Fibroblast of villous mesenchyme (primary cell): ENCODE measurements around the gene MEG3. TPM values are rescaled to one million over a fixed set of nuclear protein-coding genes. Genes with fewer than 3 reads are reported as not detected.

Source experiments
- DNase-seq: peaks from one replicate; pipeline ENCODE4 v3.0.0-alpha.2; 2010; ENCODE audit warnings: low read depth
- H3K4me3 ChIP-seq: 2 replicates; pipeline ENCODE4 v1.5.1; 2011; ENCODE audit warnings: low read depth, mild to moderate bottlenecking, low read length
- CTCF ChIP-seq: IDR thresholded peaks from 2 replicates; pipeline ENCODE4 v1.5.1; 2012; ENCODE audit warnings: low read depth, mild to moderate bottlenecking, low read length; ENCODE audit not compliant: insufficient read depth
- total RNA-seq: library from RNA; depleted of rRNA; stranded (reverse); fragments of >200 nt; gene quantifications from 2 replicates; pipeline ENCODE4 v1.2.3, GENCODE V29; 2012

MEG3 gene
- total RNA-seq, 1 donor, result 187 TPM

DNA sequence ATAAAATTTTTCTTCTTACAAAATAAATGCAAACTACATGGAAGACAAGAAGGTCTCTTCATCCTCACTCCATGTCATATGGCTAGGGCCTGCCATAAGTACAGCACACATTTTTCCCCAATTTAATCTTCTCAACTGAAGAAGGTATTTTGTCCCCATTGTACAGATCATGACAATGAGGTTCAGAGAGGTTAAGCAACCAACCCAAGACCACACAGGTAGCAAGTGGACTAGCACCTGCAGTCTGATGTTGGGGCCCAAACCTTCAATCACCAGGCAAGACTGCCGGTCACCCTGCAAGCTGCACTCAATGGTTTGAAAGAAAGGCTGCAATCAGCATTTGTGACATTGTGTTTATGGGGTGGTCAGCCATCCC, 6.5 kb upstream of the MEG3 start:
- no peak for TF ChIP-seq CTCF
- no peak for DNase-seq
- no peak overlapping the region for H3K4me3 ChIP-seq

DNA sequence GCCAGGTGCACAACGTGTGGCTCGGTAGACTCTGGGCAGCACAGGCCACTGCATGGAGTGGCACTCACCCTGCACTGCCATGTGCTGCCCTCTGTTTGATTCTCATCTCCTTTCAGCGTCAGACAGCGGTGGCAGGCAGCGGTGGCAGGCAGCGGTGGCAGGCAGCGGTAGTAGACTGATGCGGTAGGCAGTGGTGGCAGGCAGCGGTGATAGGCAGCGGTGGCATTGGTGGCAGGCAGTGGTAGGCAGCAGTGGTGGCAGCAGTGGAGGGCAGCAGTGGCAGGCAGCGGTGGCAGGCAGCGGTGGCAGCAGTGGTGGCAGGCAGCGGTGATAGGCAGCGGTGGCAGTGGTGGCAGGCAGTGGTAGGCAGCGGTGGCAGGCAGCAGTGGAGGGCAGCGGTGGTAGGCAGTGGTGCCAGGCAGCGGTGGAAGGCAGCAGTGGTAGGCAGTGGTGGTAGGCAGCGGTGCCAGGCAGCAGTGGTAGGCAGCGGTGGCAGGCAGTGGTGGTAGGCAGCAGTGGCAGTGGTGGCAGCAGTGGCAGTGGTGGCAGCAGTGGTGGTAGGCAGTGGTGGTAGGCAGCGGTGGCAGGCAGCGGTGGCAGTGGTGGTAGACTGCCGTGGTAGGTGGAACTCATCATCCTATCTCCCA, 6.0 kb upstream of the MEG3 start:
- no peak overlapping the region for H3K4me3 ChIP-seq
- DNase-seq, result no peak
- no peak for TF ChIP-seq CTCF

- DNase-seq, result no peak
- no peak overlapping the region for H3K4me3 ChIP-seq
- no peak for TF ChIP-seq CTCF
Observed at GRCh38 chr14:100820957-100821356, 5.0 kb upstream of the MEG3 start.

DNA sequence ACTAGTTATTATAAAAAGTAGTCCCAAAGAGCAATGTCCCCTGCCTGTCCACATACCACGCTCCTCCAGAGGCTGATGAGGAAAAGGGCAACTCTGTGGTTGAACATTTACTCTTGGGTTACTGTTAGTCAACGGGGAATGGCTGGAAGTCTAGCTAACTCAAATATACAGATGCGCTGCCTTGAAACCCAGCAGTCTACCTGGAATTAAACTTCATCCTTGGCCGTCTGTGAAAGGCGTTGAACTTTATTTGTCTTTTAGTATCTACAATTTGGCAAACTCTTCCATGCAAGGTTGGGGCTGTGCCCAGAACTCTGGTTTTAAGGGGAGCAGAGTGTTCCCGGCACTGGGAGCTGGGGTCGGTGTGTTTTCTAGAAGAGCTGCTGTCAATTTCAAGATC, 3.9 kb upstream of the MEG3 start:
- TF ChIP-seq CTCF, result no peak
- no peak overlapping the region for H3K4me3 ChIP-seq
- DNase-seq, result no peak

GRCh38 chr14:100822532-100823296, 3.2 kb upstream of the MEG3 start:
- TF ChIP-seq CTCF, result no peak
- DNase-seq, result peak; percentile 37
- H3K4me3 ChIP-seq, result no peak overlapping the region

- H3K4me3 ChIP-seq, result no peak overlapping the region
- DNase-seq, result peak; percentile 3
- TF ChIP-seq CTCF, result no peak
Observed at GRCh38 chr14:100823413-100824080, 2.4 kb upstream of the MEG3 start.
